Bone marrow (tissue), 2 donors: ENCODE data around the gene PCYT1B.

ENCODE experiments used
- DNase-seq, 2 donors: peaks; one replicate each; lab custom pipeline; 2025; lab: John Stamatoyannopoulos, UW

The PCYT1B gene

DNA sequence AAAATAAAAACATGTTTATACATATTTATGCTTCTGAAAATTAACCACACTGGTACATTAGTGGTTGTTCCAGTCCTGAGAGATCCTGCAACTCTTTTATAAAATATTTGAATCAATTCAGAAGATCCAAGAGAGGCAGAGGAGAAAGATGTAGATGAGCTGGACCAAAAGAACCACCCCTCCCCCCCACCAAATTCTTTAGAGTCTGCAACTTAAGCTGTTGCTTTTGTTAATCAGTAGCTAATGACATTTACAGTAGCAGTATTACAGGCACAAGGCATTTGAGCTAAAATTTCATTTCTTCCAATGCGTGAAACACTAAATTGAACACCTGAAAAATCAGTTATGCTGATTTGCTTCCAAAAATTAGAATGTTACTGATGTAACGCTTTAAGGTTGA lies 120.5 kb downstream of the PCYT1B start:
- DNase-seq, result no peak

DNA sequence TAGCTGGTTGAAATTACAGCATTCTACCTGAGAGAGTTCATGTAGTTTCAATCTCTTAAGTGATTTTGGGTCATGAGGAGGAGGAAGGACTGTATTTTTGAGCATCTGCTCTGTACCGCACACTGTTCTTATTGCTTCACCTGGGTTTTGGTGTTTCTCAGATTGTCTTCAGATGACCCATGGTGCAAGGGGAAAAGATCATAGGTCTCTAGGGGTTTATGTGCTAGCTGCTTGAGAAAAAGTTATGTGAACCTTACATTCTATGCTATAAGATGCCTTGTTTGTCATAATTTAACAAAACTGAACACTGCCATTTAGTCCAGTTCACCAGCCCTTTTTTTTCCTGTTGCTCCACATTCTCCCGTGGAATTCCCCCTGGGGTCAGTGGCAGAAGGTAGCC lies 121.7 kb downstream of the PCYT1B start:
- no peak for DNase-seq

DNA sequence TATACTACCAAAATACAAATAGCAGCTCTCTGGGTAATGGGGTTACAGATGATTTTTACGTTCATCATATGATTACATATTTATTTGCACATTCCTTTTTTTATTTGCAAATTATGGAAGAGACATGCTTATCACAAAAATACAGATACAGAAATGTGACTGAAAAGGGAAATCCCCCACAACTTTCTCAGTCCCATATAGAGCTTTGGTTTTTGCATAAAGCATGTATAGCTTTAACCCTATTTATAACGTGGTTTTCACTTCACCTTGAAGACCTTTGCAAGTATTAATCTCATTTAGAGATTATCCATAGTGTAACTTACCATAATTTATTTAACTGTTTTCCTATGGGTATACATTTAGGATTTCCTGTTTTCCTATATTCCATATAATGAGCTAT lies 126.7 kb downstream of the PCYT1B start:
- no peak for DNase-seq

DNA sequence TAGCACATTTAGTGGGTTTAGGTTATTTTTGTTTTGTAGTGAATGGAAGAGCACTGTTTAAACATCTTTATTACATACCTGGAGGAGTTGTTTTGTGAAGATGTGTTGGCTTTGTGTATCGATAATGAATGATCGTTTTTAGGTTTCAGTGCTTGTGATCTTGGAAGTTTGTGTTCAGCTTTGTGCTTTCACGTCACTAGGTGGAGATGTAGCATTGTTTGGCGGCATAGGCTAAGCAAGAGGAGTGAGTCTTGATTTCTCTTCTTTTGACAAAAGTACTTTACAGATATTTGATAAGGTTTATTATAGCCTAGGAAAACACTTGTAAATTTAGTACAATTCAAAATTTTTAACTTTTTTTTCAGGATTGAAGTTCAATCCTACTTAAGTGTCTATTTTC lies 131.7 kb downstream of the PCYT1B start:
- DNase-seq, result no peak

DNA sequence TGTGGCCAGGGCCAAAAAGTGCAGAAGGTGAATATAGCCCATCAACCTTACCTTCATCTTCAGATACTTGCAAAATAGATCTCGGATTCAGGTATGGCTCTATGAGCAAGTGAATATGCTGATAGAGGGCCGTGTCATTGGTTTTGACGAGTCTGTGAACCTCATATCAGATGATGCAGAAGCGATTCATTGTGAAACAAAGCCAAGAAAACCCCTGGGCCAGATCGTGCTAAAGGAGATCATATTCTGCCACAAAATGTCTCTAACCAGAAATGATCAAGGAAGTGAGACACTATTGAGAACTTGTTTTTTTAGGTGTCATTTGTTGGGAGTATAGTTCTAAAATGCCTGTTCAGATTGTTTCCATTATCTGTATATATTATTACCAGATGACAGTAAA lies 133.7 kb downstream of the PCYT1B start:
- no peak for DNase-seq

DNA sequence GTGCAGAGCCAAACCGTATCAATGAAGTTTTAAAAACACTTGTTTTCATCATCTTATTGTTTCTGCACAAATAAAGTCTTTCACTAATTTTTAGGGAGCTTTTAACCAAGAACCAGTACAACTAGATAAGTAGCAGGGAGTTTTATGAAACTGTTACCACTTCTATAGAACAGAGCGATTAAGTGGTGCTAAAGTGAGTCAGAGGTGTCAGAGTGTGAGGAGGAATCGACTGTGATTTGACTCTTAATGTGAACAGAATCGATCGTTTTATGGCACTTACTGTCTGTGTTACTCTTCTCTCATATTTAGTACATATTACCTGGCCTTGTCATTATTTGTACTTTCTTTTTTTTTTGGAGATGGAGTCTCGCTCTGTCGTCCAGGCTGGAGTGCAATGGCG lies 138.8 kb downstream of the PCYT1B start:
- no peak for DNase-seq
